BE2C (cell line): Measurements from ENCODE around the gene SYT5.

Experiments used
- DNase-seq: peaks from one replicate; pipeline ENCODE4 v3.0.0-alpha.2; 2020
- H3K27me3 ChIP-seq: fragments of 250-450 bp; sonication (Bioruptor Pico); 2 replicates; pipeline ENCODE4 v1.5.1; 2020; ENCODE audit warnings: mild to moderate bottlenecking
- H3K36me3 ChIP-seq: fragments of 250-450 bp; sonication (Bioruptor Pico); 2 replicates; pipeline ENCODE4 v1.5.1; 2020; ENCODE audit warnings: mild to moderate bottlenecking
- H3K4me1 ChIP-seq: fragments of 250-450 bp; sonication (Bioruptor Pico); 2 replicates; pipeline ENCODE4 v1.5.1; 2020
- H3K4me3 ChIP-seq: 2 replicates; pipeline ENCODE4 v1.5.1; 2011; ENCODE audit warnings: low read depth, low read length
- H3K9me3 ChIP-seq: fragments of 250-450 bp; sonication (Bioruptor Pico); 2 replicates; pipeline ENCODE4 v1.5.1; 2020
- CTCF ChIP-seq: IDR thresholded peaks from 2 replicates; pipeline ENCODE4 v1.5.1; 2012; ENCODE audit warnings: mild to moderate bottlenecking, low read depth, low read length

Gene SYT5

GRCh38 chr19:55146078-55146704 lies 33.9 kb downstream of the SYT5 start:
- peak; percentile 41 for TF ChIP-seq CTCF
- no peaks in the 10 kb centered on the region for H3K4me1 ChIP-seq
- no peak for DNase-seq
- H3K4me3 ChIP-seq, result no peak overlapping the region
- H3K36me3 ChIP-seq, result no peaks in the 10 kb centered on the region
- peaks cover 65% of the 10 kb centered on the region for H3K27me3 ChIP-seq
- H3K9me3 ChIP-seq, result no peaks in the 10 kb centered on the region

GRCh38 chr19:55145232-55145631 lies 34.9 kb downstream of the SYT5 start:
- DNase-seq, result no peak
- no peaks in the 10 kb centered on the region for H3K36me3 ChIP-seq
- H3K9me3 ChIP-seq, result no peaks in the 10 kb centered on the region
- H3K4me1 ChIP-seq, result no peaks in the 10 kb centered on the region
- no peak overlapping the region for H3K4me3 ChIP-seq
- peaks cover 60% of the 10 kb centered on the region for H3K27me3 ChIP-seq
- no peak for TF ChIP-seq CTCF

GRCh38 chr19:55141696-55142095 lies 38.4 kb downstream of the SYT5 start:
- Histone ChIP-seq H3K4me1 (no peaks in the 10 kb centered on the region), H3K9me3 (no peaks in the 10 kb centered on the region), H3K36me3 (no peaks in the 10 kb centered on the region), H3K27me3 (peaks cover 42% of the 10 kb centered on the region), H3K4me3 (no peak overlapping the region)
- no peak for DNase-seq
- TF ChIP-seq CTCF, result no peak

- Histone ChIP-seq H3K36me3 (no peaks in the 10 kb centered on the region), H3K4me3 (no peak overlapping the region), H3K4me1 (no peaks in the 10 kb centered on the region), H3K27me3 (peaks cover 44% of the 10 kb centered on the region), H3K9me3 (no peaks in the 10 kb centered on the region)
- DNase-seq, result no peak
- TF ChIP-seq CTCF, result no peak
Measured at GRCh38 chr19:55137915-55138314, 42.2 kb downstream of the SYT5 start.

GRCh38 chr19:55136399-55137102 lies 43.5 kb downstream of the SYT5 start:
- Histone ChIP-seq H3K4me3 (no peak overlapping the region), H3K9me3 (no peaks in the 10 kb centered on the region), H3K27me3 (peaks cover 44% of the 10 kb centered on the region), H3K4me1 (no peaks in the 10 kb centered on the region), H3K36me3 (no peaks in the 10 kb centered on the region)
- no peak for TF ChIP-seq CTCF
- no peak for DNase-seq

- Histone ChIP-seq H3K36me3 (no peaks in the 10 kb centered on the region), H3K4me1 (no peaks in the 10 kb centered on the region), H3K9me3 (no peaks in the 10 kb centered on the region), H3K4me3 (no peak overlapping the region), H3K27me3 (peaks cover 57% of the 10 kb centered on the region)
- no peak for DNase-seq
- TF ChIP-seq CTCF, result no peak
Measured at GRCh38 chr19:55134736-55135135, 45.4 kb downstream of the SYT5 start.
